Prostate gland (tissue), 2 donors: ENCODE results near the gene DPYSL5. TPM values are rescaled to one million over a fixed set of nuclear protein-coding genes. Genes with fewer than 3 reads are reported as not detected.
A peak's percentile ranks its signal among the peaks of the same experiment; 100 is the strongest.

ENCODE experiments used
- DNase-seq: peaks from one replicate; pipeline ENCODE4 v3.0.0-alpha.2; 2019; ENCODE audit warnings: low spot score
- H3K27ac ChIP-seq, 2 donors: fragments of 200-600 bp; sonication (generic); 2 replicates each; pipeline ENCODE4 v1.5.1; 2017 to 2019
- H3K27me3 ChIP-seq: fragments of 200-600 bp; sonication (generic); replicated peaks from 2 replicates; pipeline ENCODE4 v1.5.1; 2019; ENCODE audit not compliant: insufficient read depth
- H3K36me3 ChIP-seq, 2 donors: fragments of 200-600 bp; sonication (generic); 1 replicate in 1 of 2; 2 replicates in 1 of 2; pipeline versions ENCODE4 v1.5.1 to v1.8.1; 2017 to 2019
- H3K4me1 ChIP-seq: fragments of 200-600 bp; sonication (generic); replicated peaks from 2 replicates; pipeline ENCODE4 v1.5.1; 2019
- H3K4me3 ChIP-seq, 2 donors: fragments of 200-600 bp; sonication (generic); 2 replicates each; pipeline ENCODE4 v1.5.1; 2017 to 2019
- H3K9me3 ChIP-seq: fragments of 200-600 bp; sonication (generic); 2 replicates; pipeline ENCODE4 v1.5.1; 2017
- POLR2A ChIP-seq: fragments of 450-650 bp; IDR thresholded peaks from one replicate; pipeline ENCODE4 v1.6.1; 2016; ENCODE audit warnings: antibody characterized with exemption, mild to moderate bottlenecking
- POLR2AphosphoS5 ChIP-seq: sonication (generic); formaldehyde crosslinking; IDR thresholded peaks from one replicate; pipeline ENCODE4 v1.6.1; 2017; ENCODE audit warnings: antibody characterized with exemption
- WGBS: methylation state at CpG from one replicate; pipeline ENCODE4 v1.1.5; 2018; 5-methylcytosine and 5-hydroxymethylcytosine counted together
- intact Hi-C: fragments of 100-400 bp; cut with DNase I; formaldehyde crosslinking; loops from one replicate; pipeline ENCODE4 v1.14.2; 2022
- total RNA-seq, 2 donors: library from RNA; depleted of rRNA; stranded (reverse); fragments of >200 nt; gene quantifications; one replicate each; pipeline ENCODE4 v1.1.0, GENCODE V29; 2016
- TF ChIP-seq, protein P1 (sequence below), 4 experiments: fragments of 200-600 bp in 2 of 4; fragments of 450-650 bp in 2 of 4; sonication (generic) in 2 of 4; IDR thresholded peaks; 1 replicate in 3 of 4; 2 replicates in 1 of 4; pipeline ENCODE4 v1.5.1; 2016 to 2019; ENCODE audit warnings: antibody characterized with exemption in 4 of 4, mild to moderate bottlenecking in 2 of 4, moderate library complexity in 2 of 4

Gene DPYSL5
- total RNA-seq, 2 donors from 2014 or later, result 1.2 TPM; not detected in 1

DNA sequence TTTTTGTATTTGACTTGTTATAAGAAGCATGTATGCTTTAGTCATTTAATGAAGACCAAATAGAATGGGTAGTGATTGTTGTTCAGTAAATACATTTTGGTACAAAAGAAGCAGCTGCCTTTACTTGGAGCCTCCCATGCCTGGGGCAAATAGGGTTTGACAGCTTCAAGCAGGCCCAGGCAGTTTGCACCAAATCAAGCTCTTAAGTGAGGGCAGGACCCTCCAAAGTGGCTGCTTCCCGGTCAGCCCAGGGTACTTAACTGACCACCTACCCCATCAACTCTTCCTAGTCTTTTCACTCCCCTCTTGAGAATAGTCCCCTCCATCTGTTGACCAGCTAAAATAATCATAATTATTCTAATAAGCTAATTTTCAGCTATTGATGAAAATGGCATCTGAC, 127.7 kb downstream of the DPYSL5 start:
- 67% methylated on average over 1 of the region's 1 CpG for WGBS
- intact Hi-C loops, result no loop called here

DNA sequence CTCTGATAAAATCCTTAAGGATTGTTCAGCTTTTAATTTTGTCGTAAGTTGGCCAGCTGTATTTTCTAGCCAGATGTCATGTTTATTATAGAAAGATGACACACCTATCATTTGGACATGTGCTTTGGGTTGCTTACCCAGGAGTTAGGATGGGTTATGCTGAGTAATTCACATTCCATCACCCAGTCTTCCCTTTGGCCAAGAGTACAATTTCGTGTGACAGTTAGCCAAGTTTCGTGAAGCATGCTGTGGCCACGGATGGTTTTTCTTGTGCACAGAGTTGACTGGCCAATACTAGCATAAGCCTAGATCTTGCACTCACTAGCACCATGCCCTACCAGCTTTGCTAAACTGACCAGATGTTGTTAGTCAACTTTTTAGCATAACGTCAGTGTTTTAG, 128.3 kb downstream of the DPYSL5 start:
- Histone ChIP-seq H3K27me3 (no peaks in the 10 kb centered on the region), H3K4me3 (no peak overlapping the region), H3K36me3 (no peaks in the 10 kb centered on the region), H3K9me3 (no peaks in the 10 kb centered on the region), H3K27ac (no peak overlapping the region), H3K4me1 (no peaks in the 10 kb centered on the region)
- WGBS, result 68% methylated on average over 5 of the region's 5 CpGs
- DNase-seq, result no peak
- TF ChIP-seq POLR2A (no peak), POLR2AphosphoS5 (no peak)
- TF ChIP-seq, protein P1, sequence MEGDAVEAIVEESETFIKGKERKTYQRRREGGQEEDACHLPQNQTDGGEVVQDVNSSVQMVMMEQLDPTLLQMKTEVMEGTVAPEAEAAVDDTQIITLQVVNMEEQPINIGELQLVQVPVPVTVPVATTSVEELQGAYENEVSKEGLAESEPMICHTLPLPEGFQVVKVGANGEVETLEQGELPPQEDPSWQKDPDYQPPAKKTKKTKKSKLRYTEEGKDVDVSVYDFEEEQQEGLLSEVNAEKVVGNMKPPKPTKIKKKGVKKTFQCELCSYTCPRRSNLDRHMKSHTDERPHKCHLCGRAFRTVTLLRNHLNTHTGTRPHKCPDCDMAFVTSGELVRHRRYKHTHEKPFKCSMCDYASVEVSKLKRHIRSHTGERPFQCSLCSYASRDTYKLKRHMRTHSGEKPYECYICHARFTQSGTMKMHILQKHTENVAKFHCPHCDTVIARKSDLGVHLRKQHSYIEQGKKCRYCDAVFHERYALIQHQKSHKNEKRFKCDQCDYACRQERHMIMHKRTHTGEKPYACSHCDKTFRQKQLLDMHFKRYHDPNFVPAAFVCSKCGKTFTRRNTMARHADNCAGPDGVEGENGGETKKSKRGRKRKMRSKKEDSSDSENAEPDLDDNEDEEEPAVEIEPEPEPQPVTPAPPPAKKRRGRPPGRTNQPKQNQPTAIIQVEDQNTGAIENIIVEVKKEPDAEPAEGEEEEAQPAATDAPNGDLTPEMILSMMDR (IDR thresholded peaks at IDR 0.05), result no peak
- intact Hi-C loops, result no loop called here

More for the DNA sequence above, 127.7 kb downstream of the DPYSL5 start:
- Histone ChIP-seq H3K27me3 (no peaks in the 10 kb centered on the region), H3K36me3 (no peaks in the 10 kb centered on the region), H3K9me3 (no peaks in the 10 kb centered on the region), H3K4me3 (no peak overlapping the region), H3K4me1 (no peaks in the 10 kb centered on the region), H3K27ac (no peak overlapping the region)
- TF ChIP-seq POLR2A (no peak), POLR2AphosphoS5 (no peak)
- TF ChIP-seq, protein P1 (IDR thresholded peaks at IDR 0.05), result no peak
- DNase-seq, result no peak

DNA sequence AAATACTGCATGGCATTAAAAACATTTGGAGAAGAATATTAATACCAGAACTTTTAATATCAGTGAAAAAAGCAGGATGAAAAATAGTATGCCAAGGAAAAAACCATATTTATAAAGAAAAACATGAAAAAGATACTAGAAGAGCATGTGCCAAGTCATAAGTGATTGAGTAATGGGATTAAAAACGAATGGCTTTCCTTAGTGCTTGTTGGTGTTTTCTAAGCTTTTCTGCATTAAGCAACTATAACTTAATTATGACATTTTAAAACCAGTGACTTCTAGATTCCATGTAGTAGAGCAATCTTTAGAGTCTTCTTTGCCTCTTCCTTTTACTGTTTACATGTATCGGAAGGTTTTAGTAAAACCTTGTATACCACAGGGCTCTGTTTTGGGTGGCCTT, 129.1 kb downstream of the DPYSL5 start:
- DNase-seq, result no peak
- TF ChIP-seq, protein P1 (IDR thresholded peaks at IDR 0.05), result no peak
- no peak for TF ChIP-seq POLR2A
- TF ChIP-seq POLR2AphosphoS5, result no peak
- 83% methylated on average over 2 of the region's 2 CpGs for WGBS
- H3K27me3 ChIP-seq, result no peaks in the 10 kb centered on the region
- H3K9me3 ChIP-seq, result no peaks in the 10 kb centered on the region
- intact Hi-C loops, result no loop called here
- H3K27ac ChIP-seq, result no peak overlapping the region
- no peak overlapping the region for H3K4me3 ChIP-seq
- H3K4me1 ChIP-seq, result peaks cover 2% of the 10 kb centered on the region
- H3K36me3 ChIP-seq, result no peaks in the 10 kb centered on the region

DNA sequence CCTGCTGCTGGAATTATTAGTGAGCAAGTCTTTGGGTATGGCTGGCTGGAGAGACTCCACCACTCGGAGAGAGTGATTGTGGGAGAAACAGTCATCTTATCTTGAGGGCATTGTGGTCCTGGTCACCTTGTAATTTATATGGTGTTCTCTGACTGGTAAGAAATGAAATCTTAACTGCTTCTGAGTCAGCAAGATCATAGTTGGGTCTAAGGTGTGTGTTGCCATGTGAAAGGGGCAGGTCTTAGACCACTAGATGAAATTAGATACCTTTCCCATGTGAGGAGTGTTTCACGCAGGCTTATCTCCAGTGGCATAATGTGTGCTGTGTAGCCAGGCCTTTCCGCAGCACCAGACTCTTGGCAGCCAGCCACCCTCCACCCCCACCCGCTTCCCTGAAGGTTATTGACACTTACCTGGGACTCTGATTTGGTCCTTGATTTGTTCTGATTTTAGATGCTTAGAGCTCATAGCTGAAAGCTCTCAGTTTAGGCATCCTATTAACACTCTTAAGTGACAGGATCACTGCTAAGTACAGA, 130.2 kb downstream of the DPYSL5 start:
- peak; percentile 42 for DNase-seq
- TF ChIP-seq POLR2AphosphoS5, result no peak
- Histone ChIP-seq H3K4me3 (no peak overlapping the region), H3K27me3 (no peaks in the 10 kb centered on the region), H3K27ac (no peak overlapping the region), H3K36me3 (no peaks in the 10 kb centered on the region), H3K4me1 (peaks cover 4% of the 10 kb centered on the region), H3K9me3 (no peaks in the 10 kb centered on the region)
- intact Hi-C loops, result no loop called here
- WGBS, result 57% methylated on average over 4 of the region's 4 CpGs

DNA sequence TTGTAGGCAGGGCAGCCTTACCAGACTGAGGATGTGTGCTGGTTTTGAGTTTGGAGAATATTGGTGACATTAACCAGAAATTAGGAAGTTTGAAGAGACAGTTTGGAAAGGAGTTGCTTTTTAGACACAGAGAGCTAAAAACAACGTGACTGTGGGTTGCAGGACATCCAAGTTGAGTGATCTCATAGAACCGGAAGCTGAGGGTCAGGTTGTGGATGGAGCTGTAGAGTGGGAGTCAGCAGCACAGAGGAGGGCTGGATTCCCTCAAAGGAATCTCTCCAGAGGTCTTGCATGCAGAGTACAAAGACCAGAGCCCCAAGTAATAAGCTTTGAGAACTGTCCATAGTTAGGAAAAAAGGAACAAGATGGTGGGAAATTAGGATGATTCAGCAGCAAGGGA, 131.8 kb downstream of the DPYSL5 start:
- intact Hi-C loops, result no loop called here
- no peak for DNase-seq
- Histone ChIP-seq H3K27ac (no peak overlapping the region), H3K27me3 (no peaks in the 10 kb centered on the region), H3K36me3 (no peaks in the 10 kb centered on the region), H3K4me1 (peaks cover 4% of the 10 kb centered on the region), H3K4me3 (no peak overlapping the region), H3K9me3 (no peaks in the 10 kb centered on the region)
- 83% methylated on average over 2 of the region's 2 CpGs for WGBS
- TF ChIP-seq POLR2AphosphoS5 (no peak), POLR2A (no peak)
- TF ChIP-seq, protein P1 (IDR thresholded peaks at IDR 0.05), result no peak
